ENCODE measurements around the gene FCRL5. TPM values are rescaled to one million over a fixed set of nuclear protein-coding genes. Genes with fewer than 3 reads are reported as not detected.

FCRL5 gene
- polyA plus RNA-seq, 3 donors: 0.09 to 0.23 (median 0.16) TPM

DNA sequence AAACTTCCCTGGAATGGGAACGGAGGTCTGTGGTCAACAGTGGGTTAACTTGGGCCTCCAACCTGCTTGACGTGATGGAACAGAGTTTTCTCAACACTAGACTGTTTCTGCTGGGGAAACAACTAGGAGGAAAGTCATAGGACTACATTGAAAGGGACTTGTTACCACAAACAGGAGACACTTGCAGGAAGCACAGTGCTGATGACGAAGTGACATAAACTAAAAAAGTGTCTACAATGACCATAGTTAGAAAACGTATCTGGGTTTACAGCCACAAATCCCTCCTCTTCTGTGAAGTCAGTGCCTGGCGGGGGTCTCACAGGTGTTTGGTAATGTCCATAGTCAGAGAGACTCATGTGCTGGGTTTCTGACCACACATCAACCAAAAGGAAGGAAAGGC, 86.3 kb downstream of the FCRL5 start:
- no peak for DNase-seq (ENCODE audit: extremely low read depth in 1 of 11, low read depth in 9 of 11, low spot score in 4 of 11)

Other genes starting within 250 kb of the FCRL5 start
- not detected for gene FCRL4, start 45.6 kb upstream of the FCRL5 start, polyA plus RNA-seq (ENCODE audit: insufficient read length in 3 of 3)
- under 1 TPM in 2 of 3 donors, not detected in 1; 0.04 to 0.09 TPM for gene FCRL3, start 148.3 kb upstream of the FCRL5 start, polyA plus RNA-seq (ENCODE audit: insufficient read length in 3 of 3)
- under 1 TPM in 2 of 3 donors, not detected in 1; 0.09 to 0.11 TPM for gene FCRL2, start 224.6 kb upstream of the FCRL5 start, polyA plus RNA-seq (ENCODE audit: insufficient read length in 3 of 3)